DOHH2 (cell line): ENCODE data around the gene KIT.

Experiments
- H3F3A ChIP-seq: fragments of 200-600 bp; sonication (generic), shearing (Covaris generic); 2 replicates; pipeline ENCODE4 v1.6.0; 2016; ENCODE audit warnings: antibody characterized with exemption, mild to moderate bottlenecking; ENCODE audit not compliant: control insufficient read depth, insufficient read depth
- H3K27ac ChIP-seq: fragments of 200-600 bp; sonication (generic); 2 replicates; pipeline ENCODE4 v1.5.1; 2014; ENCODE audit warnings: low read depth, mild to moderate bottlenecking, low read length, moderate library complexity
- H3K27me3 ChIP-seq: fragments of 200-600 bp; sonication (generic); 2 replicates; pipeline ENCODE4 v1.6.1; 2014; ENCODE audit warnings: mild to moderate bottlenecking, low read length, mixed read lengths; ENCODE audit not compliant: control insufficient read depth
- H3K36me3 ChIP-seq: fragments of 200-600 bp; sonication (generic); 2 replicates; pipeline ENCODE4 v1.6.1; 2014; ENCODE audit warnings: mild to moderate bottlenecking, low read length, moderate library complexity, mixed read lengths; ENCODE audit not compliant: control insufficient read depth
- H3K4me1 ChIP-seq: fragments of 200-600 bp; sonication (generic); 2 replicates; pipeline ENCODE4 v1.6.1; 2014; ENCODE audit warnings: mild to moderate bottlenecking, low read length, mixed read lengths; ENCODE audit not compliant: control insufficient read depth
- H3K4me2 ChIP-seq: fragments of 200-600 bp; sonication (generic); 2 replicates; pipeline ENCODE4 v1.6.0; 2014; ENCODE audit warnings: mild to moderate bottlenecking, low read length, moderate library complexity
- H3K4me3 ChIP-seq: fragments of 200-600 bp; sonication (generic); 2 replicates; pipeline ENCODE4 v1.5.1; 2014; ENCODE audit warnings: mild to moderate bottlenecking, low read length, mixed read lengths
- H3K79me2 ChIP-seq: fragments of 200-600 bp; sonication (generic); 2 replicates; pipeline ENCODE4 v1.6.1; 2014; ENCODE audit warnings: mild to moderate bottlenecking, low read length, mixed read lengths; ENCODE audit not compliant: control insufficient read depth
- H3K9me2 ChIP-seq: fragments of 200-600 bp; sonication (generic); replicated peaks from 2 replicates; pipeline ENCODE4 v1.6.1; 2014; ENCODE audit warnings: mild to moderate bottlenecking, low read length, mixed read lengths; ENCODE audit not compliant: control insufficient read depth
- H3K9me3 ChIP-seq: fragments of 200-600 bp; sonication (generic); 2 replicates; pipeline ENCODE4 v1.6.1; 2014; ENCODE audit warnings: antibody characterized with exemption, low read length, mixed read lengths; ENCODE audit not compliant: control insufficient read depth, insufficient read depth
- H4K20me1 ChIP-seq: fragments of 200-600 bp; sonication (generic); 2 replicates; pipeline ENCODE4 v1.6.0; 2014; ENCODE audit warnings: low read depth, mild to moderate bottlenecking, antibody characterized with exemption, low read length, moderate library complexity; ENCODE audit not compliant: control insufficient read depth, insufficient read depth
- EZH2phosphoT487 ChIP-seq: fragments of 200-600 bp; sonication (generic); IDR thresholded peaks from 2 replicates; pipeline ENCODE4 v1.6.1; 2017; ENCODE audit warnings: borderline replicate concordance, mild to moderate bottlenecking, antibody characterized with exemption, low read length, moderate library complexity, mixed read lengths
- TF ChIP-seq, protein P1 (sequence below): fragments of 200-600 bp; sonication (generic); IDR thresholded peaks from one replicate; pipeline ENCODE4 v1.5.1; 2014; ENCODE audit warnings: antibody characterized with exemption, mild to moderate bottlenecking, low read depth, low read length; ENCODE audit not compliant: poor library complexity, severe bottlenecking

KIT gene

DNA sequence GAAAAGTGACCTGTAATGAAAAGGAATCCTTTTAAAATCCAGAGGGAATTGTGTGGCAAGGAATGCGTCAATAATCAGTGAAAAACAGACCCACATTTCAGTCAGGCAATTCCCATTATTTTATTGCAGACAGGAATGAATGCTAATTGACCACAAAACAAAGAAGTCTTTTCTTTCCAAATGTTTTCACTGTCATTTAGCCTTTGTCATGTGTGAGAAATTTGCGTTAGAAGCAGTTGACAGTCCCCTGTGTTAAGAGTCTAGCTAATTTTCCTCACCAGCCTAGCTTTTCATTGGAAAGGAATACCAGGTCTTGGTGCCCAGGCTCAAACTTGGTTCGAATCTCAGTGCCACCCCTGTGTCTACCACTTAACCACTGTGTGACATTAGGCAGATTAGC is 83.4 kb downstream of the KIT start:
- Histone ChIP-seq H3K4me1 (peaks cover 6% of the 10 kb centered on the region; the same call in 1 of the 2 replicates), H3K79me2 (no peaks in the 10 kb centered on the region), H3K9me2 (no peaks in the 10 kb centered on the region), H3K4me3 (no peak overlapping the region), H3K9me3 (no peaks in the 10 kb centered on the region), H3K27ac (no peak overlapping the region), H3F3A (no peaks in the 10 kb centered on the region), H3K36me3 (no peaks in the 10 kb centered on the region), H4K20me1 (no peaks in the 10 kb centered on the region), H3K27me3 (no peaks in the 10 kb centered on the region), H3K4me2 (no peak overlapping the region)
- TF ChIP-seq, protein P1, sequence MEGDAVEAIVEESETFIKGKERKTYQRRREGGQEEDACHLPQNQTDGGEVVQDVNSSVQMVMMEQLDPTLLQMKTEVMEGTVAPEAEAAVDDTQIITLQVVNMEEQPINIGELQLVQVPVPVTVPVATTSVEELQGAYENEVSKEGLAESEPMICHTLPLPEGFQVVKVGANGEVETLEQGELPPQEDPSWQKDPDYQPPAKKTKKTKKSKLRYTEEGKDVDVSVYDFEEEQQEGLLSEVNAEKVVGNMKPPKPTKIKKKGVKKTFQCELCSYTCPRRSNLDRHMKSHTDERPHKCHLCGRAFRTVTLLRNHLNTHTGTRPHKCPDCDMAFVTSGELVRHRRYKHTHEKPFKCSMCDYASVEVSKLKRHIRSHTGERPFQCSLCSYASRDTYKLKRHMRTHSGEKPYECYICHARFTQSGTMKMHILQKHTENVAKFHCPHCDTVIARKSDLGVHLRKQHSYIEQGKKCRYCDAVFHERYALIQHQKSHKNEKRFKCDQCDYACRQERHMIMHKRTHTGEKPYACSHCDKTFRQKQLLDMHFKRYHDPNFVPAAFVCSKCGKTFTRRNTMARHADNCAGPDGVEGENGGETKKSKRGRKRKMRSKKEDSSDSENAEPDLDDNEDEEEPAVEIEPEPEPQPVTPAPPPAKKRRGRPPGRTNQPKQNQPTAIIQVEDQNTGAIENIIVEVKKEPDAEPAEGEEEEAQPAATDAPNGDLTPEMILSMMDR: no peak
- no peak for TF ChIP-seq EZH2phosphoT487

DNA sequence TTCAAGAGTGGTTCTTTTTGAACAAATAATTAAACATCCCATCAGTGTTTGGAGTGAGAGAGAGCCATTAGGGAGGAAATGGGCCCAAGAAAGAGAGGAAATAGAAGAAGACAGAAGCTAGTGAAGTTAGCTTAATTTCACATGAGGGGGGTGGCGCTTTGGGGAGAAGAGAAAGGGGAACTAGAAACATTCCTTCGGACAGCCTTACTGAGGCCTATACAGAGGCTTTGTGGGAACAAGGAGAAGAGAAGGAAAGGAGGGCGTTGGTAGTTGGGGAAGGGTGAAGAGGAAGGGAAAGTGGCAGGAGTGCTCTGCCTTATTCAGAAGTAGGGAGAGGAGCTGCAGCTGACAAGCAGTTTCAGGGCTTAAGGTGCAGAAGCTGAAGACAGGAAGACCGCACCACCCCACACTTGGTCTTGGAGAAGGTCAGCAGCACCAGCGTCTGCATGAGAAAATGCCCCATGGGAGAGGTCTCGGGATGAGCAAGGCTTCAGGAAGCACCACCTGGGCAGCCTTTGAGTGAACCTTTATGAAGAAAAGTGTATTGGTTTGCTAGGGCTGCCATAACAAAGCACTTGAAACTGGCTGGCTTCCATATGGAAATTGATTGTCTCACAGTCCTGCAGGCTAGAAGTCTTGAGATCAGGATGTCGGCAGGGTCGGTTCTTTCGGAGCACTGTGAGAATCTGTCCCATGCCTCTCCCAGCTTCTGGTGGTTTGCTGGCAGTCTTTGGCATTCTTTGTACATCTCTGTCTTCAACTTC is 85.1 kb downstream of the KIT start:
- H3K79me2 ChIP-seq: no peaks in the 10 kb centered on the region
- H3K9me3 ChIP-seq: no peaks in the 10 kb centered on the region
- no peak overlapping the region for H3K4me3 ChIP-seq
- no peaks in the 10 kb centered on the region for H3K36me3 ChIP-seq
- TF ChIP-seq, protein P1: no peak
- no peak for TF ChIP-seq EZH2phosphoT487
- no peak overlapping the region for H3K4me2 ChIP-seq
- no peaks in the 10 kb centered on the region for H4K20me1 ChIP-seq
- no peak overlapping the region for H3K27ac ChIP-seq
- peaks cover 6% of the 10 kb centered on the region; the same call in 1 of the 2 replicates for H3K4me1 ChIP-seq
- no peaks in the 10 kb centered on the region for H3K9me2 ChIP-seq
- H3K27me3 ChIP-seq: no peaks in the 10 kb centered on the region
- H3F3A ChIP-seq: no peaks in the 10 kb centered on the region

DNA sequence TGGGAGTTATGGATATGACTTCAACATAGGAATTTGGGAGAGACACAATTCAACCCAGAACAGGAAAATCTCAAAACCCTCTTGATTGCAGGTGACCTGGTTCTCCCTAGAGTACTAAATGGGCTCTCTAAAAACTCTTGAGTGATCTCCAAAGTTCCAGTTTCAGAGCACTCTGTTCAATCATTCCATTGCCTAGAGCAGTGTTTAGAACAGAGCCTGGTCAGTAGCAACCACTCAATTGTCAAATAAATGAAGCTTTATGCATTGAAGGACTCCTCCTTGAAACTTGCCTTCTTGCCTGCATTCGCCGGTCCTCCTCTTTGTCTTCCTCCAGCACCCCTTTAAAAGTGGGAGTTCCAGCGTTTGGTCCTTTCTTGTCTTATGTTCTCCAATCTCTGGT is 85.8 kb downstream of the KIT start:
- Histone ChIP-seq H3K79me2 (no peaks in the 10 kb centered on the region), H3K9me3 (no peaks in the 10 kb centered on the region), H3K4me3 (no peak overlapping the region), H3F3A (no peaks in the 10 kb centered on the region), H3K4me2 (no peak overlapping the region), H3K27me3 (no peaks in the 10 kb centered on the region), H3K4me1 (peaks cover 6% of the 10 kb centered on the region; the same call in 1 of the 2 replicates), H4K20me1 (no peaks in the 10 kb centered on the region), H3K36me3 (no peaks in the 10 kb centered on the region), H3K9me2 (no peaks in the 10 kb centered on the region), H3K27ac (no peak overlapping the region)
- no peak for TF ChIP-seq EZH2phosphoT487
- TF ChIP-seq, protein P1: no peak
